ENCODE results near the gene DDX25. TPM values are rescaled to one million over a fixed set of nuclear protein-coding genes. Genes with fewer than 3 reads are reported as not detected.

The DDX25 gene
- total RNA-seq, 1 experiment from 2014 or later: 0.37 TPM

DNA sequence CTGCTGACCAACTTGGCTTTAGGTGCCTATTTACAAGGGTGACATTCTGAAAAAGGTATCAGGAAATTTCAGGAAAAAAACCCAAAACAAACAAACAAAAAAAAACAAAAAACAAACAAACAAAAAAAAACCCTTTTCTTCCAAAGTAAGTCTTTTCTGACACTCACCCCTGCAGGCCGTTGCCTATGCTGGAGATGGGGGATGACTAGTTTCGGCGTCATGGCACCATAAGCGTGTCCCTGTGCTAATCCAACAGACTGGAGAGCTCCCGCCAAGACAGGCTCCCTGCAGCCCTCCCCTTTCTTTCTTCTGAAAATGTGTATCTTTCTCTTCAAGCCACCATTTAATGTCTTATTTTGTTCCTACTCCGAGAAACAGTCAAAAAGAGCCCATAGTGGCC lies 55.2 kb downstream of the DDX25 start:
- H3K9ac ChIP-seq (ENCODE audit: low read length): no peak overlapping the region
- intact Hi-C loops (cut with micrococcal nuclease): no loop called here
- ChIA-PET POLR2A (no interaction called here), CTCF (no interaction called here), RAD21 (ENCODE audit: low non-redundant PET in 1 of 2, low total read pairs in 2 of 2, uncharacterized antibody in 2 of 2, unreplicated experiment in 2 of 2) (no interaction called here)
- no peak for DNase-seq (ENCODE audit: low read depth, low spot score)
- H3K27ac ChIP-seq (ENCODE audit: low read depth, low read length): no peak overlapping the region
- no peaks in the 10 kb centered on the region for H3K9me2 ChIP-seq (ENCODE audit: insufficient read depth)
- BruUV-seq (replicated peaks): no TSS peak
- no peak for ATAC-seq
- no peaks in the 10 kb centered on the region for H3K4me1 ChIP-seq (ENCODE audit: control insufficient read depth in 1 of 2, insufficient read depth in 2 of 2, low read length in 2 of 2)
- no peak overlapping the region for H3K4me3 ChIP-seq (replicated peaks in 1 of 2; ENCODE audit: low read depth in 1 of 2, low read length in 2 of 2)
- no peaks in the 10 kb centered on the region for H3K27me3 ChIP-seq (ENCODE audit: insufficient read depth, low read length)
- H4K20me1 ChIP-seq (ENCODE audit: insufficient read depth): no peaks in the 10 kb centered on the region
- H3K9me3 ChIP-seq (ENCODE audit: control insufficient read depth in 1 of 2, insufficient read depth in 1 of 2, low read depth in 1 of 2, low read length in 2 of 2): no peaks in the 10 kb centered on the region
- no peak for TF ChIP-seq SIN3A (IDR thresholded peaks at IDR 0.05; ENCODE audit: low read depth)
- no peak for TF ChIP-seq ZFX (IDR thresholded peaks at IDR 0.05)
- TF ChIP-seq ELF1 (IDR thresholded peaks at IDR 0.05; ENCODE audit: borderline replicate concordance, low read depth): no peak
- no peak for TF ChIP-seq EGR1 (IDR thresholded peaks at IDR 0.05; ENCODE audit: low read depth)
- TF ChIP-seq, protein P1, sequence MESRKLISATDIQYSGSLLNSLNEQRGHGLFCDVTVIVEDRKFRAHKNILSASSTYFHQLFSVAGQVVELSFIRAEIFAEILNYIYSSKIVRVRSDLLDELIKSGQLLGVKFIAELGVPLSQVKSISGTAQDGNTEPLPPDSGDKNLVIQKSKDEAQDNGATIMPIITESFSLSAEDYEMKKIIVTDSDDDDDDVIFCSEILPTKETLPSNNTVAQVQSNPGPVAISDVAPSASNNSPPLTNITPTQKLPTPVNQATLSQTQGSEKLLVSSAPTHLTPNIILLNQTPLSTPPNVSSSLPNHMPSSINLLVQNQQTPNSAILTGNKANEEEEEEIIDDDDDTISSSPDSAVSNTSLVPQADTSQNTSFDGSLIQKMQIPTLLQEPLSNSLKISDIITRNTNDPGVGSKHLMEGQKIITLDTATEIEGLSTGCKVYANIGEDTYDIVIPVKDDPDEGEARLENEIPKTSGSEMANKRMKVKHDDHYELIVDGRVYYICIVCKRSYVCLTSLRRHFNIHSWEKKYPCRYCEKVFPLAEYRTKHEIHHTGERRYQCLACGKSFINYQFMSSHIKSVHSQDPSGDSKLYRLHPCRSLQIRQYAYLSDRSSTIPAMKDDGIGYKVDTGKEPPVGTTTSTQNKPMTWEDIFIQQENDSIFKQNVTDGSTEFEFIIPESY (IDR thresholded peaks at IDR 0.05; ENCODE audit: extremely low read depth, insufficient replicate concordance, low read length): no peak
- TF ChIP-seq, protein P2, sequence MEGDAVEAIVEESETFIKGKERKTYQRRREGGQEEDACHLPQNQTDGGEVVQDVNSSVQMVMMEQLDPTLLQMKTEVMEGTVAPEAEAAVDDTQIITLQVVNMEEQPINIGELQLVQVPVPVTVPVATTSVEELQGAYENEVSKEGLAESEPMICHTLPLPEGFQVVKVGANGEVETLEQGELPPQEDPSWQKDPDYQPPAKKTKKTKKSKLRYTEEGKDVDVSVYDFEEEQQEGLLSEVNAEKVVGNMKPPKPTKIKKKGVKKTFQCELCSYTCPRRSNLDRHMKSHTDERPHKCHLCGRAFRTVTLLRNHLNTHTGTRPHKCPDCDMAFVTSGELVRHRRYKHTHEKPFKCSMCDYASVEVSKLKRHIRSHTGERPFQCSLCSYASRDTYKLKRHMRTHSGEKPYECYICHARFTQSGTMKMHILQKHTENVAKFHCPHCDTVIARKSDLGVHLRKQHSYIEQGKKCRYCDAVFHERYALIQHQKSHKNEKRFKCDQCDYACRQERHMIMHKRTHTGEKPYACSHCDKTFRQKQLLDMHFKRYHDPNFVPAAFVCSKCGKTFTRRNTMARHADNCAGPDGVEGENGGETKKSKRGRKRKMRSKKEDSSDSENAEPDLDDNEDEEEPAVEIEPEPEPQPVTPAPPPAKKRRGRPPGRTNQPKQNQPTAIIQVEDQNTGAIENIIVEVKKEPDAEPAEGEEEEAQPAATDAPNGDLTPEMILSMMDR (IDR thresholded peaks at IDR 0.05 in 2 of 3, conservative IDR thresholded peaks at IDR 0.05 in 1 of 3; ENCODE audit: borderline replicate concordance in 1 of 3, insufficient read depth in 1 of 3, low read depth in 2 of 3, low read length in 2 of 3): no peak
- no peak for TF ChIP-seq POLR2AphosphoS5 (IDR thresholded peaks at IDR 0.05; ENCODE audit: low read depth, low read length)
- TF ChIP-seq EZH2 (IDR thresholded peaks at IDR 0.05): no peak
- no peak for TF ChIP-seq FOSL1 (IDR thresholded peaks at IDR 0.05; ENCODE audit: low read depth)
- no peak for TF ChIP-seq EZH2phosphoT487 (IDR thresholded peaks at IDR 0.05; ENCODE audit: borderline replicate concordance)
- TF ChIP-seq ZNF274 (IDR thresholded peaks at IDR 0.05; ENCODE audit: low read depth, low read length): no peak
- TF ChIP-seq JUND (IDR thresholded peaks at IDR 0.05): no peak
- no peak for TF ChIP-seq TCF7L2 (IDR thresholded peaks at IDR 0.05; ENCODE audit: borderline replicate concordance, extremely low read depth, insufficient read depth, insufficient read length)
- TF ChIP-seq CEBPB (IDR thresholded peaks at IDR 0.05; ENCODE audit: low read depth): no peak
- TF ChIP-seq, protein P3, sequence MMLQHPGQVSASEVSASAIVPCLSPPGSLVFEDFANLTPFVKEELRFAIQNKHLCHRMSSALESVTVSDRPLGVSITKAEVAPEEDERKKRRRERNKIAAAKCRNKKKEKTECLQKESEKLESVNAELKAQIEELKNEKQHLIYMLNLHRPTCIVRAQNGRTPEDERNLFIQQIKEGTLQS (IDR thresholded peaks at IDR 0.05): no peak
- TF ChIP-seq, protein P4, sequence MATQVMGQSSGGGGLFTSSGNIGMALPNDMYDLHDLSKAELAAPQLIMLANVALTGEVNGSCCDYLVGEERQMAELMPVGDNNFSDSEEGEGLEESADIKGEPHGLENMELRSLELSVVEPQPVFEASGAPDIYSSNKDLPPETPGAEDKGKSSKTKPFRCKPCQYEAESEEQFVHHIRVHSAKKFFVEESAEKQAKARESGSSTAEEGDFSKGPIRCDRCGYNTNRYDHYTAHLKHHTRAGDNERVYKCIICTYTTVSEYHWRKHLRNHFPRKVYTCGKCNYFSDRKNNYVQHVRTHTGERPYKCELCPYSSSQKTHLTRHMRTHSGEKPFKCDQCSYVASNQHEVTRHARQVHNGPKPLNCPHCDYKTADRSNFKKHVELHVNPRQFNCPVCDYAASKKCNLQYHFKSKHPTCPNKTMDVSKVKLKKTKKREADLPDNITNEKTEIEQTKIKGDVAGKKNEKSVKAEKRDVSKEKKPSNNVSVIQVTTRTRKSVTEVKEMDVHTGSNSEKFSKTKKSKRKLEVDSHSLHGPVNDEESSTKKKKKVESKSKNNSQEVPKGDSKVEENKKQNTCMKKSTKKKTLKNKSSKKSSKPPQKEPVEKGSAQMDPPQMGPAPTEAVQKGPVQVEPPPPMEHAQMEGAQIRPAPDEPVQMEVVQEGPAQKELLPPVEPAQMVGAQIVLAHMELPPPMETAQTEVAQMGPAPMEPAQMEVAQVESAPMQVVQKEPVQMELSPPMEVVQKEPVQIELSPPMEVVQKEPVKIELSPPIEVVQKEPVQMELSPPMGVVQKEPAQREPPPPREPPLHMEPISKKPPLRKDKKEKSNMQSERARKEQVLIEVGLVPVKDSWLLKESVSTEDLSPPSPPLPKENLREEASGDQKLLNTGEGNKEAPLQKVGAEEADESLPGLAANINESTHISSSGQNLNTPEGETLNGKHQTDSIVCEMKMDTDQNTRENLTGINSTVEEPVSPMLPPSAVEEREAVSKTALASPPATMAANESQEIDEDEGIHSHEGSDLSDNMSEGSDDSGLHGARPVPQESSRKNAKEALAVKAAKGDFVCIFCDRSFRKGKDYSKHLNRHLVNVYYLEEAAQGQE (IDR thresholded peaks at IDR 0.05; ENCODE audit: low read depth): no peak
- no peak for TF ChIP-seq RAD21 (IDR thresholded peaks at IDR 0.05; ENCODE audit: low read depth)
- H3K36me3 ChIP-seq (ENCODE audit: control insufficient read depth in 1 of 2, insufficient read depth in 2 of 2, low read length in 2 of 2): no peaks in the 10 kb centered on the region
- H3K4me2 ChIP-seq (ENCODE audit: low read length): no peak overlapping the region
- no peaks in the 10 kb centered on the region for H3K79me2 ChIP-seq (ENCODE audit: insufficient read depth, low read length)
- no peak overlapping the region for H2AFZ ChIP-seq (ENCODE audit: low read depth, low read length, poor library complexity, severe bottlenecking)
